Effector memory CD4-positive, alpha-beta T cell (primary cell): ENCODE measurements around the gene GRID1.

Source experiments
- DNase-seq, 3 donors: peaks; one replicate each; pipeline ENCODE4 v3.0.0-alpha.2; 2020
- H3K27ac ChIP-seq: 2 replicates; pipeline ENCODE4 v1.7.0; 2013; ENCODE audit warnings: mild to moderate bottlenecking, low read length, moderate library complexity; ENCODE audit not compliant: insufficient read depth, poor library complexity, severe bottlenecking
- H3K27me3 ChIP-seq: replicated peaks from 2 replicates; pipeline ENCODE4 v1.7.0; 2013; ENCODE audit warnings: mild to moderate bottlenecking, low read length; ENCODE audit not compliant: insufficient read depth, control insufficient read depth, poor library complexity, severe bottlenecking
- H3K36me3 ChIP-seq: 2 replicates; pipeline ENCODE4 v1.7.0; 2013; ENCODE audit warnings: mild to moderate bottlenecking, low read length, moderate library complexity; ENCODE audit not compliant: control insufficient read depth, insufficient read depth
- H3K4me1 ChIP-seq: 2 replicates; pipeline ENCODE4 v1.7.0; 2013; ENCODE audit warnings: low read length, mild to moderate bottlenecking; ENCODE audit not compliant: control insufficient read depth, insufficient read depth, poor library complexity, severe bottlenecking
- H3K4me3 ChIP-seq: 2 replicates; pipeline ENCODE4 v1.7.0; 2013; ENCODE audit warnings: low read length, low read depth, mild to moderate bottlenecking; ENCODE audit not compliant: insufficient read depth, poor library complexity, severe bottlenecking
- H3K9me3 ChIP-seq: 2 replicates; pipeline ENCODE4 v1.7.0; 2013; ENCODE audit warnings: mild to moderate bottlenecking, low read length, moderate library complexity; ENCODE audit not compliant: control insufficient read depth

Gene GRID1

DNA sequence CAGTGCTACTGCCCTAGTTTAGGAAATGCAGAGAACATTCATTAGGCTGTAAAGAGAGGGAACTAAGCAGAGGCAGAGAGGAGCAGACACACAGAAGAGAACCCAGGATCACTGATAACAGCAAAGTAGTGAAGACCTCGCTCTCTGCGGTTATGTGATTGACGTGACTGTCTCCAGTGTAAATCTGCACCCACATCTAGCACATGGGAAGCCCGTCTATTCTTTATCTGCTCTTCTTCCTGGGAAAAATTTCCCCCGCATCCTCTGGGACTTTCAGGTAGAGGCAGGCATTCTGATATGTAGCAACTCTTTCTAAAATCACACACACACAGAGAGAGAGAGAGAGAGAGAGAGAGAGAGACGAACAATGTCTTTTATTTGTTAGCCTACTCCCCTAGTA lies 699.6 kb downstream of the GRID1 start:
- Histone ChIP-seq H3K9me3 (no peaks in the 10 kb centered on the region), H3K27ac (no peak overlapping the region), H3K27me3 (no peaks in the 10 kb centered on the region), H3K4me3 (no peak overlapping the region), H3K36me3 (no peaks in the 10 kb centered on the region), H3K4me1 (no peaks in the 10 kb centered on the region)
- no peak for DNase-seq

GRCh38 chr10:85666102-85666501 lies 700.5 kb downstream of the GRID1 start:
- Histone ChIP-seq H3K27me3 (no peaks in the 10 kb centered on the region), H3K4me3 (no peak overlapping the region), H3K9me3 (no peaks in the 10 kb centered on the region), H3K27ac (no peak overlapping the region), H3K4me1 (no peaks in the 10 kb centered on the region), H3K36me3 (no peaks in the 10 kb centered on the region)
- no peak for DNase-seq

DNA sequence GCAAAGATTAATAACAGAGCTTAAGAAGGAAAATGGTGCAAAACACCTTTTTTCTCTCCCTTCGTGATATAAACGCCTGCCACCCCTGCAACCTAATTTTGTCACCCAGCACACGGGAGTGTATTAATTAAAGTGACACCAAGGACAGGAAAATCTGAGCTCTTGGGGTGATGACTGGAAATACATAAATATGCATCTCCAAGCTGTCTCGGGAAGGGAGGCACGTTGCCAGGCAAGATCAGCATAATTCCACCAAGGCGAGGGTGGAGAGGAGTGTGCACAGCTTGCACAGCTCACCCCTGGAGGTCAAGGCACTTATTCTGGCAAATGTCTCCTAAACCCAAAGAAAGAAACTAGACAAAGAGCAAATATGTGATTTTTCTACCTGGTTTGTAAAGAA lies 700.9 kb downstream of the GRID1 start:
- DNase-seq = no peak
- Histone ChIP-seq H3K27ac (no peak overlapping the region), H3K4me3 (no peak overlapping the region), H3K27me3 (no peaks in the 10 kb centered on the region), H3K4me1 (no peaks in the 10 kb centered on the region), H3K9me3 (no peaks in the 10 kb centered on the region), H3K36me3 (no peaks in the 10 kb centered on the region)

DNA sequence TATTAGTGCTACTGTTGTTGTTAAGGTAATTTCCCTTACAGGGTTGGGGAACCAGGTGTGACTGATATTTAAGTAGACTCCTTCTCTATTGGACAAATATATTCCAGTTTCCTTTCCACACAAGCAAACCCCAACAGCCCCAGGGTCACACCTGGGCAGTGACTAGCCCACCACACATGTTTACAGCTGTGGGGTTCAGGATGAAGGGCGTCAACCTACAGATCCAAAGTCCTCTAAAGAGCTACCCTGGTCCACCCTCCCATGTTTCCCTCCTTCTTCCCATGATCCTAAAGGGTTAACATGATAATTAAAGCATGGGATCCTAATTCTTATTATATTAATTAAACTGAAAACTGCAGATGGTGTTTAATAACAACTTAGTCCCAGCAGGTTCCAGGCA lies 701.5 kb downstream of the GRID1 start:
- H3K36me3 ChIP-seq = no peaks in the 10 kb centered on the region
- no peak overlapping the region for H3K27ac ChIP-seq
- no peaks in the 10 kb centered on the region for H3K27me3 ChIP-seq
- no peak for DNase-seq
- H3K4me1 ChIP-seq = no peaks in the 10 kb centered on the region
- H3K9me3 ChIP-seq = no peaks in the 10 kb centered on the region
- H3K4me3 ChIP-seq = no peak overlapping the region

GRCh38 chr10:85661123-85661522 lies 705.5 kb downstream of the GRID1 start:
- no peaks in the 10 kb centered on the region for H3K4me1 ChIP-seq
- no peaks in the 10 kb centered on the region for H3K36me3 ChIP-seq
- H3K27ac ChIP-seq = no peak overlapping the region

GRCh38 chr10:85659331-85659730 lies 707.3 kb downstream of the GRID1 start:
- Histone ChIP-seq H3K4me3 (no peak overlapping the region), H3K36me3 (no peaks in the 10 kb centered on the region), H3K9me3 (no peaks in the 10 kb centered on the region), H3K27ac (no peak overlapping the region), H3K27me3 (no peaks in the 10 kb centered on the region), H3K4me1 (no peaks in the 10 kb centered on the region)
- DNase-seq = no peak

More at GRCh38 chr10:85661123-85661522, 705.5 kb downstream of the GRID1 start:
- Histone ChIP-seq H3K4me3 (no peak overlapping the region), H3K9me3 (no peaks in the 10 kb centered on the region), H3K27me3 (no peaks in the 10 kb centered on the region)
- DNase-seq = no peak

DNA sequence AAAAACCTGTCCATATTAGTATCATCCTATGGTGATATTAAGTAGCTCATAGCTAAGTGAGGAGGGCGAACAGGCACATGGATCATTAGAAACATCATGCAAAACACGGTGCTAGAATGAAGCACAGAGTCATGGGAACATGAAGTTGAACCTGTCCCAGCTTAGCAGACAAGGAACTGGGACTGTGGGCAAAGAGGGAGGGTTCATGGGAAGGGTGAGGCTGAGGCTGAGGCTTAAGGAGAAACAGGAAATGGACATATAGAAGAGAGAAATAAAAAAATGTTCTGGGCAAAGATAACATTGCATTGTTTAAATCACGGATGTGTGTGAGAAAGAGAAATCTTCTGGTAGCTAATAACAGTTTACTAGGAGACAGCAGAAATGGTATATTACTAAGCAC lies 708.1 kb downstream of the GRID1 start:
- Histone ChIP-seq H3K27ac (no peak overlapping the region), H3K9me3 (no peaks in the 10 kb centered on the region), H3K36me3 (no peaks in the 10 kb centered on the region), H3K4me1 (no peaks in the 10 kb centered on the region), H3K27me3 (no peaks in the 10 kb centered on the region), H3K4me3 (no peak overlapping the region)
- no peak for DNase-seq

DNA sequence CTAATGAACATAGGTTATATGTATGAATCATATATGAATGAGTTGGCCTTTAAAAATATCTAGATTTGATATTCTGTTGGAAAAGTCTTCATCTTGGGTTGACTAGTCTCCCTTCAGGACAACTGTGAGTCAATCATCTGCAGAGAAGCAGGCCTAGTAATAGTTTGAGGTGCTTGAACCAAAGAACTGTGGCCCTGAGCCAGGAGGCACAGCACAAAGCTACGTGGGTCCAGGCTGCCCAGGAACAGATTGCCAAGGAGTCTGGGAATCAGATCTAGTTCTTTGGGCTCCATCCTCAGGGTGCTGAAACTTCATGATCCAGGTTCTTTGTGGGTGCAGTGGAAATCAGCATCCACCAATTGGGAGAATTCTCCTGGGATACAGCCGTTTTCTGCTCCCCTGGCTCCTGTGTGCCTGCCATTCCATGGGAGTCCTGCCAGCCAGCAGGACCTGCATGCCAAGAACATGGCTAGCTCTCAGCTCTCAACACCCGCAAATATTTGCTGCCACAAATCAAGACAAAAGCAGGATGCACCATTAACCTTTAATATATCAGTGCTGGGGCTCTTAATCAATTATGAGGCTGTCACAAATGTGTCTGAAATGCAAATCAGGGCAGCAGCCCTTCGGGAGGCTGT lies 709.0 kb downstream of the GRID1 start:
- Histone ChIP-seq H3K9me3 (no peaks in the 10 kb centered on the region), H3K4me1 (no peaks in the 10 kb centered on the region), H3K27ac (no peak overlapping the region), H3K36me3 (no peaks in the 10 kb centered on the region), H3K27me3 (no peaks in the 10 kb centered on the region), H3K4me3 (no peak overlapping the region)
- no peak for DNase-seq

DNA sequence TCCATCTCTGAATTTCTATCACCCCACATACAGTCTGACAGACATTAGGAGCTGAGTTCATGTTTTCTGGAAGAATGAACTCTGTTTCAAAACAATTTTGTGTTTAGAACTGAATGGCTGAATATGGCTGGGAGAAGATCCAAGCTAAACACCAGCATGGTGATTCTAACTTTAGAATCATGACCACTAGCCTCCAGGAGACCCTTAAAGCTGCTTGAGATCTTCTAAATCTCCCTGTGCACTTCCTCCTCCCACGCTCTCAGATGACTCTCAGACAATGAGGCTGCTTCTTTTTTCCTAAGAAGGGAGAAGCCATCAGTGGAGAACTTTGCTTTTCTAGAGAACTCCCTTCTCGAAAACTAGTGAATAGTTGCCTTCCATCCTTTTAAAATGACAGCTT lies 711.2 kb downstream of the GRID1 start:
- H3K27me3 ChIP-seq = no peaks in the 10 kb centered on the region
- H3K27ac ChIP-seq = no peak overlapping the region
- H3K36me3 ChIP-seq = no peaks in the 10 kb centered on the region
- no peak overlapping the region for H3K4me3 ChIP-seq
- no peak for DNase-seq
- H3K9me3 ChIP-seq = no peaks in the 10 kb centered on the region
- no peaks in the 10 kb centered on the region for H3K4me1 ChIP-seq

DNA sequence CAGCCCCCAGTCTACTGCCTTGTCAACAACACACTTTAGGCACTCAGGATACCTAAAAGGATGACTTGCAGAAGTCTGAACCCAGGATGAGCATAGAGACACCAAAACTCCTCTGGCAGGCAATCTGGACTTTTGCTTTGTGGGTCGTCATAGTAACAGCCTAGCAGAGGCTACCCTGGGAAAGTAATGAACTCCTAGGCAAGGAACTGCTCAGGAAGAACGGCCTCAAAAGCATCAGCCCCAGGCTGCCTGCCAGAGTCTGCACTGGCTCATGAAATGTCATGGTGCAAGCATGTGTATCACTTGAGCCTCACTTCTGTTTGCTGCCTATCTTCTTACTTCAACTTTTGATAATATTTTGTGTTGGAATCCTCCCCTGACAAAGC lies 715.1 kb downstream of the GRID1 start:
- Histone ChIP-seq H3K4me3 (no peak overlapping the region), H3K9me3 (no peaks in the 10 kb centered on the region), H3K36me3 (no peaks in the 10 kb centered on the region), H3K27ac (no peak overlapping the region), H3K27me3 (no peaks in the 10 kb centered on the region), H3K4me1 (no peaks in the 10 kb centered on the region)
- no peak for DNase-seq
